ENCODE results near the gene MYO9B. TPM values are rescaled to one million over a fixed set of nuclear protein-coding genes. Genes with fewer than 3 reads are reported as not detected.

The MYO9B gene
- total RNA-seq, 2 donors from 2014 or later = 79.4 to 96.8 TPM

DNA sequence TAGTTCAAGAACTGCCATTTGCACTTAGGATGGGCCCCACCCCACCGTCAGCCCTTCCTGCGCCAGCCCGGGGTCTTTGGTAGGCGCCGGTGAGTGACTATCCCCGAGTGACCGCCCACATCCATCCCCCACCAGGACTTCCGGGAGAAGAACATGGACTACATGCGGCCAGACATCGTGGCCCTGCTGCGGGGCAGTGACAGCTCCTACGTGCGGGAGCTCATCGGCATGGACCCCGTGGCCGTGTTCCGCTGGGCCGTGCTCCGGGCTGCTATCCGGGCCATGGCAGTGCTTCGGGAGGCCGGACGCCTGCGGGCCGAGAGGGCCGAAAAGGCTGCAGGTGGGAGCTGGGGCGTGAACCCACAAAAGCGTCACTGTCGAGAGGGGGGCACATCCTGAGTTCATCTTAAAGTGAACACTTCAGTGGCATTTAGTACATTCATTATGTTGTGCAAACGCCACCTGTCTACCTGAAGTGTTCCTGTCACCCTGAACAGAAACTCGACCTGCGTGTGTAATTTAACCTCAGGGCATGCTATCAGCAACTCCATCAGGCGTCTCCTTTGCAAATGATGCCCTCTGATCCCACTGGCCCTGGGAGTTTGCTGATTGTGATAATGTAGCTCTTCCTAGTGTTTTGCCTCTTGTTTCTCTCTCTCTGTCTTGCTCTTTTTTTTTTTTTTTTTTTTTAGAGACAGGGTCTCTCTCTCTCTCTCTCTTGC, 97.2 kb downstream of the MYO9B start:
- Histone ChIP-seq H3K9me3 (ENCODE audit: control insufficient read depth, low read length) (no peaks in the 10 kb centered on the region), H3K36me3 (ENCODE audit: control insufficient read depth, insufficient read depth, low read length) (peaks cover 54% of the 10 kb centered on the region), H3K4me3 (ENCODE audit: low read length) (no peak overlapping the region), H3K27ac (ENCODE audit: low read depth, low read length) (no peak overlapping the region), H3K9ac (ENCODE audit: extremely low read depth, low read length, poor library complexity, severe bottlenecking) (no peak overlapping the region), H3K27me3 (ENCODE audit: control insufficient read depth, insufficient read depth, low read length, poor library complexity, severe bottlenecking) (no peaks in the 10 kb centered on the region), H3K4me1 (ENCODE audit: control insufficient read depth, insufficient read depth, low read length) (no peaks in the 10 kb centered on the region)
- no peaks in the 10 kb centered on the region for H3K27me3 Mint-ChIP-seq (ENCODE audit: insufficient read depth)
- H3K27ac Mint-ChIP-seq = no peak overlapping the region
- 90 to 95% methylated on average over 30 to 33 of the region's 33 CpGs for WGBS, 2 experiments (ENCODE audit: insufficient coverage in 1 of 2, insufficient read length in 1 of 2)
- no peak overlapping the region for H3K4me3 Mint-ChIP-seq
- no peaks in the 10 kb centered on the region for H3K4me1 Mint-ChIP-seq
- peaks cover 72% of the 10 kb centered on the region for H3K36me3 Mint-ChIP-seq (ENCODE audit: low read depth)
- H3K9me3 Mint-ChIP-seq = no peaks in the 10 kb centered on the region
- TF ChIP-seq, protein P1, sequence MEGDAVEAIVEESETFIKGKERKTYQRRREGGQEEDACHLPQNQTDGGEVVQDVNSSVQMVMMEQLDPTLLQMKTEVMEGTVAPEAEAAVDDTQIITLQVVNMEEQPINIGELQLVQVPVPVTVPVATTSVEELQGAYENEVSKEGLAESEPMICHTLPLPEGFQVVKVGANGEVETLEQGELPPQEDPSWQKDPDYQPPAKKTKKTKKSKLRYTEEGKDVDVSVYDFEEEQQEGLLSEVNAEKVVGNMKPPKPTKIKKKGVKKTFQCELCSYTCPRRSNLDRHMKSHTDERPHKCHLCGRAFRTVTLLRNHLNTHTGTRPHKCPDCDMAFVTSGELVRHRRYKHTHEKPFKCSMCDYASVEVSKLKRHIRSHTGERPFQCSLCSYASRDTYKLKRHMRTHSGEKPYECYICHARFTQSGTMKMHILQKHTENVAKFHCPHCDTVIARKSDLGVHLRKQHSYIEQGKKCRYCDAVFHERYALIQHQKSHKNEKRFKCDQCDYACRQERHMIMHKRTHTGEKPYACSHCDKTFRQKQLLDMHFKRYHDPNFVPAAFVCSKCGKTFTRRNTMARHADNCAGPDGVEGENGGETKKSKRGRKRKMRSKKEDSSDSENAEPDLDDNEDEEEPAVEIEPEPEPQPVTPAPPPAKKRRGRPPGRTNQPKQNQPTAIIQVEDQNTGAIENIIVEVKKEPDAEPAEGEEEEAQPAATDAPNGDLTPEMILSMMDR (conservative IDR thresholded peaks at IDR 0.05) = no peak
- DNase-seq = no peak

DNA sequence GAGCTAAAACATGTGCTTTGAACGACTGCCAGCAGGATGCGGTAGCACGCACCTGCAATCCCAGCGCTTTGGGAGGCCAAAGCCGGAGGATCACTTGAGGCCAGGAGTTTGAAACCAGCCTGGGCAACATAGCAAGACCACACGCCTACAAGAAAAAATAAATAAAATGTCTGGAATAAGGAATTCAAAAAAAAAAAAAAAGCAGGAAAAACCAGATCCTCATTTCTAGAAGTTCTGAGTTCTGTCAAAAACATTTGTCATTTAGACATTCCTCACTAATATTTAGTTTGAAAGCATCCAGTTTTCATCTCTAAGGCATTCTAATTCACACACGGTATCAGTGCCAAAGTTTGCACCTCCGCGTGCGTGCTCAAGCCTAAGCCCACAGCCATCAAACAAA, 102.7 kb downstream of the MYO9B start:
- Mint-ChIP-seq H3K27me3 (ENCODE audit: insufficient read depth) (no peaks in the 10 kb centered on the region), H3K4me3 (no peak overlapping the region), H3K36me3 (ENCODE audit: low read depth) (peaks cover 50% of the 10 kb centered on the region), H3K9me3 (no peaks in the 10 kb centered on the region), H3K4me1 (peaks cover 5% of the 10 kb centered on the region), H3K27ac (no peak overlapping the region)
- Histone ChIP-seq H3K9ac (ENCODE audit: extremely low read depth, low read length, poor library complexity, severe bottlenecking) (no peak overlapping the region), H3K36me3 (ENCODE audit: control insufficient read depth, insufficient read depth, low read length) (peaks cover 22% of the 10 kb centered on the region), H3K27me3 (ENCODE audit: control insufficient read depth, insufficient read depth, low read length, poor library complexity, severe bottlenecking) (no peaks in the 10 kb centered on the region), H3K27ac (ENCODE audit: low read depth, low read length) (no peak overlapping the region), H3K9me3 (ENCODE audit: control insufficient read depth, low read length) (no peaks in the 10 kb centered on the region), H3K4me3 (ENCODE audit: low read length) (no peak overlapping the region), H3K4me1 (ENCODE audit: control insufficient read depth, insufficient read depth, low read length) (no peaks in the 10 kb centered on the region)
- no peak for DNase-seq
- WGBS, 2 experiments (ENCODE audit: insufficient coverage in 1 of 2, insufficient read length in 1 of 2) = 94 to 100% methylated on average over 4 to 10 of the region's 10 CpGs
- TF ChIP-seq, protein P1 (conservative IDR thresholded peaks at IDR 0.05) = no peak

- WGBS, 2 experiments (ENCODE audit: insufficient coverage in 1 of 2, insufficient read length in 1 of 2) = 74 to 76% methylated on average over 17 to 22 of the region's 22 CpGs
- no peaks in the 10 kb centered on the region for H3K9me3 ChIP-seq (ENCODE audit: control insufficient read depth, low read length)
- Mint-ChIP-seq H3K36me3 (ENCODE audit: low read depth) (peaks cover 46% of the 10 kb centered on the region), H3K27ac (peak overlapping the region; percentile 80), H3K27me3 (ENCODE audit: insufficient read depth) (no peaks in the 10 kb centered on the region), H3K4me1 (peaks cover 5% of the 10 kb centered on the region), H3K9me3 (no peaks in the 10 kb centered on the region), H3K4me3 (no peak overlapping the region)
- no peak overlapping the region for H3K9ac ChIP-seq (ENCODE audit: extremely low read depth, low read length, poor library complexity, severe bottlenecking)
- peak; percentile 80 for DNase-seq
- no peaks in the 10 kb centered on the region for H3K4me1 ChIP-seq (ENCODE audit: control insufficient read depth, insufficient read depth, low read length)
- H3K27me3 ChIP-seq (ENCODE audit: control insufficient read depth, insufficient read depth, low read length, poor library complexity, severe bottlenecking) = no peaks in the 10 kb centered on the region
- TF ChIP-seq, protein P1 (conservative IDR thresholded peaks at IDR 0.05) = no peak
- no peak overlapping the region for H3K4me3 ChIP-seq (ENCODE audit: low read length)
- peaks cover 31% of the 10 kb centered on the region for H3K36me3 ChIP-seq (ENCODE audit: control insufficient read depth, insufficient read depth, low read length)
- H3K27ac ChIP-seq (ENCODE audit: low read depth, low read length) = no peak overlapping the region
Measured at GRCh38 chr19:17180997-17181702, 105.6 kb downstream of the MYO9B start.
